HEK293 (cell line): Measurements from ENCODE around the gene NXT1.

Experiments used
- BCL11A ChIP-seq: fragments of 450-650 bp; formaldehyde crosslinking; IDR thresholded peaks from 2 replicates; pipeline ENCODE4 v1.5.1; 2016; ENCODE audit warnings: low read depth, missing biosample characterization, missing genetic modification characterization
- CTCF ChIP-seq: fragments of 450-650 bp; formaldehyde crosslinking; IDR thresholded peaks from 2 replicates; pipeline ENCODE4 v1.5.1; 2016; ENCODE audit warnings: missing biosample characterization, missing genetic modification characterization
- FEZF1 ChIP-seq: fragments of 450-650 bp; formaldehyde crosslinking; IDR thresholded peaks from 2 replicates; pipeline ENCODE4 v1.5.1; 2016; ENCODE audit warnings: missing biosample characterization, missing genetic modification characterization
- REST ChIP-seq: fragments of 450-650 bp; formaldehyde crosslinking; IDR thresholded peaks from 2 replicates; pipeline ENCODE4 v1.5.1; 2016; ENCODE audit warnings: missing biosample characterization, missing genetic modification characterization
- SALL2 ChIP-seq: fragments of 450-650 bp; formaldehyde crosslinking; IDR thresholded peaks from 2 replicates; pipeline ENCODE4 v1.5.0; 2017; ENCODE audit warnings: missing biosample characterization, mild to moderate bottlenecking, missing genetic modification characterization, borderline replicate concordance
- WT1 ChIP-seq: fragments of 450-650 bp; formaldehyde crosslinking; IDR thresholded peaks from 2 replicates; pipeline ENCODE4 v1.5.1; 2016; ENCODE audit warnings: missing biosample characterization, missing genetic modification characterization
- ZBTB7A ChIP-seq: fragments of 450-650 bp; formaldehyde crosslinking; IDR thresholded peaks from 2 replicates; pipeline ENCODE4 v1.5.1; 2016; ENCODE audit warnings: low read depth, missing biosample characterization, missing genetic modification characterization
- ZNF266 ChIP-seq: fragments of 450-650 bp; formaldehyde crosslinking; IDR thresholded peaks from 2 replicates; pipeline ENCODE4 v1.5.1; 2016; ENCODE audit warnings: missing biosample characterization, missing genetic modification characterization, low read depth
- ZNF274 ChIP-seq, 2 experiments: fragments of 200-500 bp in 1 of 2; fragments of 450-650 bp in 1 of 2; sonication (Bioruptor generic) in 1 of 2; formaldehyde crosslinking in 1 of 2; IDR thresholded peaks; 2 replicates each; pipeline versions ENCODE4 v1.5.1 to v1.6.1; 2014 to 2016; ENCODE audit warnings: borderline replicate concordance in 1 of 2, inconsistent platforms in 1 of 2, low read length in 1 of 2, missing biosample characterization in 1 of 2, missing genetic modification characterization in 1 of 2
- ZNF311 ChIP-seq: fragments of 450-650 bp; formaldehyde crosslinking; IDR thresholded peaks from 2 replicates; pipeline ENCODE4 v1.5.1; 2017; ENCODE audit warnings: missing biosample characterization, missing genetic modification characterization, borderline replicate concordance
- ZNF747 ChIP-seq: fragments of 450-650 bp; formaldehyde crosslinking; IDR thresholded peaks from 2 replicates; pipeline ENCODE4 v1.5.1; 2016; ENCODE audit warnings: missing biosample characterization, missing genetic modification characterization
- ZSCAN18 ChIP-seq: fragments of 450-650 bp; formaldehyde crosslinking; IDR thresholded peaks from 2 replicates; pipeline ENCODE4 v1.5.1; 2016; ENCODE audit warnings: missing biosample characterization, missing genetic modification characterization

- TF ChIP-seq SALL2 (tag by site-specific recombination) (no peak), ZNF274 (IDR thresholded peaks at IDR 0.05; ENCODE audit: low read length) (no peak), ZNF274 (tag by site-specific recombination; IDR thresholded peaks at IDR 0.05; ENCODE audit: borderline replicate concordance) (no peak), WT1 (tag by site-specific recombination) (no peak), ZBTB7A (tag by site-specific recombination) (no peak), FEZF1 (no peak), ZSCAN18 (tag by site-specific recombination) (no peak), ZNF266 (tag by site-specific recombination) (no peak), ZNF747 (no peak), CTCF (no peak), ZNF311 (tag by site-specific recombination) (no peak), REST (tag by site-specific recombination) (no peak), BCL11A (tag by site-specific recombination) (no peak)
Measured at GRCh38 chr20:23396950-23397627, 46.5 kb downstream of the NXT1 start.
